ENCODE results near the gene ABCG1.

- TF ChIP-seq POLR2A (IDR thresholded peaks at IDR 0.05): no peak
- TF ChIP-seq, protein P1, sequence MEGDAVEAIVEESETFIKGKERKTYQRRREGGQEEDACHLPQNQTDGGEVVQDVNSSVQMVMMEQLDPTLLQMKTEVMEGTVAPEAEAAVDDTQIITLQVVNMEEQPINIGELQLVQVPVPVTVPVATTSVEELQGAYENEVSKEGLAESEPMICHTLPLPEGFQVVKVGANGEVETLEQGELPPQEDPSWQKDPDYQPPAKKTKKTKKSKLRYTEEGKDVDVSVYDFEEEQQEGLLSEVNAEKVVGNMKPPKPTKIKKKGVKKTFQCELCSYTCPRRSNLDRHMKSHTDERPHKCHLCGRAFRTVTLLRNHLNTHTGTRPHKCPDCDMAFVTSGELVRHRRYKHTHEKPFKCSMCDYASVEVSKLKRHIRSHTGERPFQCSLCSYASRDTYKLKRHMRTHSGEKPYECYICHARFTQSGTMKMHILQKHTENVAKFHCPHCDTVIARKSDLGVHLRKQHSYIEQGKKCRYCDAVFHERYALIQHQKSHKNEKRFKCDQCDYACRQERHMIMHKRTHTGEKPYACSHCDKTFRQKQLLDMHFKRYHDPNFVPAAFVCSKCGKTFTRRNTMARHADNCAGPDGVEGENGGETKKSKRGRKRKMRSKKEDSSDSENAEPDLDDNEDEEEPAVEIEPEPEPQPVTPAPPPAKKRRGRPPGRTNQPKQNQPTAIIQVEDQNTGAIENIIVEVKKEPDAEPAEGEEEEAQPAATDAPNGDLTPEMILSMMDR (IDR thresholded peaks at IDR 0.05 in 4 of 5, conservative IDR thresholded peaks at IDR 0.05 in 1 of 5): no peak
Measured at GRCh38 chr21:42225571-42226155, 6.7 kb downstream of the ABCG1 start.
